GM23248 (cell line): ENCODE results near the gene IQGAP2.

Experiments used
- EZH2 ChIP-seq: fragments of 200-600 bp; sonication (generic); IDR thresholded peaks from 2 replicates; pipeline ENCODE4 v1.6.1; 2018; ENCODE audit warnings: antibody characterized with exemption, mild to moderate bottlenecking; ENCODE audit not compliant: insufficient read depth, poor library complexity, severe bottlenecking
- EZH2phosphoT487 ChIP-seq: fragments of 200-600 bp; sonication (generic); IDR thresholded peaks from 2 replicates; pipeline ENCODE4 v1.6.1; 2018; ENCODE audit warnings: antibody characterized with exemption, moderate library complexity, mild to moderate bottlenecking, low read depth; ENCODE audit not compliant: insufficient read depth

DNA sequence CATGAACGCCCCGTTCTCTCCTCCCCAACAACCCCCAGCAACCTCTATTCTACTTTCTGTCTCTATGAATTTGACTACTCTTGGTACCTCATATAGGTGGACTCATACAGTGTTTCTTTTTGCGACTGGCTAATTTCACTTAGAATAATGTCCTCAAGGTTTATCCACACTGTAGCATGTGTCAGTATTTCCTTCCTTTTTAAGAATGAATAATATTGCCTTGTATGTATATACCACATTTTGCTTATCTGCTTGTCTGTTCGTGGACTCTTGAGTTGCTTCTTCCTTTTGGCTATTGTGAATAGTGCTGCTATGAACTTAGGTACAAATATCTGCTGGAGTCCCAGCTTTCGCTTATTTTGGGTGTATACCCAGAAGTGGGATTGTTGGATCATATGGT, 42.7 kb downstream of the IQGAP2 start:
- no peak for TF ChIP-seq EZH2phosphoT487
- TF ChIP-seq EZH2 = no peak
